ENCODE results near the gene CACNA1A. TPM values are rescaled to one million over a fixed set of nuclear protein-coding genes. Genes with fewer than 3 reads are reported as not detected.

The CACNA1A gene
- total RNA-seq, 2 donors from 2014 or later: 0.27 to 2.3 TPM

DNA sequence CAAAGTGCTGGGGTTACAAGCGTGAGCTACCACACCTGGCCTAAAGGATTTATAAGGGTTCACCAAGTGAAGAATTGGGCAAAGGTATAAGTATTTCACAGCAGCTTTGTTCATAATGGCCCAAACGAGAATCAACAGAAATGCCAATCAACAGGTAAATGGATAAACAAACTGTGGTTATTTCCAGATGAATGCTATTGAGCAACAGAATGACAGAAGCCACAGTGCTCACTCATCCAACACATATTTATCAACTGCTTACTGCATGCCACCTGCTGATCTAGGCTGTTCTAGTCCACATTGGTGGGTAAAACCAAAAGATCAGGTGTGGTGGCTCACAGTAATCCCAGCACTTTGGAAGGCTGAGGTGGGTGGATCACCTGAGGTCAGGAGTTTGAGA lies 27.7 kb downstream of the CACNA1A start:
- H3K4me1 ChIP-seq (ENCODE audit: control insufficient read depth in 1 of 2, low read depth in 2 of 2): no peaks in the 10 kb centered on the region
- ATAC-seq (ENCODE audit: insufficient number of reproducible peaks, low FRiP score, low read depth) (no peak), DNase-seq (ENCODE audit: low spot score) (no peak)
- no peaks in the 10 kb centered on the region for H3K36me3 ChIP-seq
- TF ChIP-seq, protein P1, sequence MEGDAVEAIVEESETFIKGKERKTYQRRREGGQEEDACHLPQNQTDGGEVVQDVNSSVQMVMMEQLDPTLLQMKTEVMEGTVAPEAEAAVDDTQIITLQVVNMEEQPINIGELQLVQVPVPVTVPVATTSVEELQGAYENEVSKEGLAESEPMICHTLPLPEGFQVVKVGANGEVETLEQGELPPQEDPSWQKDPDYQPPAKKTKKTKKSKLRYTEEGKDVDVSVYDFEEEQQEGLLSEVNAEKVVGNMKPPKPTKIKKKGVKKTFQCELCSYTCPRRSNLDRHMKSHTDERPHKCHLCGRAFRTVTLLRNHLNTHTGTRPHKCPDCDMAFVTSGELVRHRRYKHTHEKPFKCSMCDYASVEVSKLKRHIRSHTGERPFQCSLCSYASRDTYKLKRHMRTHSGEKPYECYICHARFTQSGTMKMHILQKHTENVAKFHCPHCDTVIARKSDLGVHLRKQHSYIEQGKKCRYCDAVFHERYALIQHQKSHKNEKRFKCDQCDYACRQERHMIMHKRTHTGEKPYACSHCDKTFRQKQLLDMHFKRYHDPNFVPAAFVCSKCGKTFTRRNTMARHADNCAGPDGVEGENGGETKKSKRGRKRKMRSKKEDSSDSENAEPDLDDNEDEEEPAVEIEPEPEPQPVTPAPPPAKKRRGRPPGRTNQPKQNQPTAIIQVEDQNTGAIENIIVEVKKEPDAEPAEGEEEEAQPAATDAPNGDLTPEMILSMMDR (IDR thresholded peaks at IDR 0.05): no peak
- no peaks in the 10 kb centered on the region for H3K27me3 ChIP-seq (replicated peaks; ENCODE audit: insufficient read depth)
- peaks cover 9% of the 10 kb centered on the region for H3K9me3 ChIP-seq
- H3K27ac ChIP-seq: no peak overlapping the region
- H3K4me3 ChIP-seq: no peak overlapping the region

DNA sequence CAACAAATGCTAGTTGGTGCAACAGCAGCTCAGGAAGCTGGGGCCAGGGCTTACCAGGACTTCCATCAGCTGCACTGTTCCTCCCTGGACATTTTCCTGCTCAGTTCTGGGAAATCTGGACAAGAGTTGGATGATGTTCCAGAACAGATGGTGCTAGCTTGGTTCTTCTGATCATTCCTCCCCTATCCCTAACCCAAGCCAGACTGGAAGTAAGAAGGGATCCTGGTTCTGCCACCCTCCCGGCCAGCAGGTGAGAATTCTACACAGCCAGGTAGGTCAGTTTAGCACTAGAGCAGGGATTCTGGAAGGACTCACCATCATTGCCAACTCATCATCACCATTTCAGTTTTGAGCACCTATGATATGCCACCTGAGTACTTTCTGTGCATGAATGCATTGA lies 30.2 kb downstream of the CACNA1A start:
- H3K9me3 ChIP-seq: peaks cover 9% of the 10 kb centered on the region
- H3K27me3 ChIP-seq (replicated peaks; ENCODE audit: insufficient read depth): no peaks in the 10 kb centered on the region
- ATAC-seq (ENCODE audit: insufficient number of reproducible peaks, low FRiP score, low read depth) (no peak), DNase-seq (ENCODE audit: low spot score) (no peak)
- no peak overlapping the region for H3K27ac ChIP-seq
- H3K4me1 ChIP-seq (ENCODE audit: control insufficient read depth in 1 of 2, low read depth in 2 of 2): no peaks in the 10 kb centered on the region
- H3K4me3 ChIP-seq: no peak overlapping the region
- no peaks in the 10 kb centered on the region for H3K36me3 ChIP-seq
- TF ChIP-seq, protein P1 (IDR thresholded peaks at IDR 0.05): no peak

DNA sequence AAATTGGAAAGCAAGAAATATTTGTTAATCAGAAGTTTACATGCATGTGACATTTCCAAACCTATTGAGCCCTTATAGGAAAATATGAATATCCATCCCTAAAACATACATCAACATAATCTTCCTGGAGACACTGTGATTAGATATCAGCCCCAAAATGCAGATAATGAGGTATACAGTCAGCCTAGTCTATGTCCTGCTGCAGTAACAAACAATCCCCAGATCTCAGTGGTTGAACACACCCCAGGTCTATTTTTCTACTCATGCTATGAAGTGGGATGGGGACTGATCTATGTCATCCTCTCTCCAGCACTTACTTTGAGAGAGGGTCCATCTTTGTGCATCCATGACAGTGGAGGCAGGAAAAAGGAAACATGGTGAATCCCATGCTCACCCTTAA lies 31.2 kb downstream of the CACNA1A start:
- Histone ChIP-seq H3K9me3 (peaks cover 9% of the 10 kb centered on the region), H3K27me3 (replicated peaks; ENCODE audit: insufficient read depth) (no peaks in the 10 kb centered on the region), H3K4me3 (no peak overlapping the region), H3K36me3 (no peaks in the 10 kb centered on the region), H3K4me1 (ENCODE audit: control insufficient read depth in 1 of 2, low read depth in 2 of 2) (no peaks in the 10 kb centered on the region), H3K27ac (no peak overlapping the region)
- ATAC-seq (ENCODE audit: insufficient number of reproducible peaks, low FRiP score, low read depth) (no peak), DNase-seq (ENCODE audit: low spot score) (no peak)
- TF ChIP-seq, protein P1 (IDR thresholded peaks at IDR 0.05): no peak

DNA sequence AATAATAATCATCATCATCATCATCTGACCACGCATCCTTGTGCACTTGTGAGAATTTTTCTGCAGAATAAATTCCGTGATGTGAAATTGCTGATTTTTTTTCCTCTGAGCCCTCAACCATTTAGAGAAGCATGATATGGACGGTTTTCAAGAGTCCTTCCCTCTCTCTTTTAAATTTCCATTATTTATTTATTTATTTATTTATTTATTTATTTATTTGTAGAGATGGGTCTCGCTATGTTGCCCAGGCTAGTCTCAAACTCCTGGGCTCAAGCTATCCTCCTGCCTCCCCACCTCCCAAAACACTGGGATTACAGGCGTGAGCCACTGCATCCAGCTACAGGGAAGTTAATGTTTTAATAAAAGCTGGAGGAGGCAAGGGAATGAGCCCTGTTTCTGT lies 39.6 kb downstream of the CACNA1A start:
- Histone ChIP-seq H3K36me3 (no peaks in the 10 kb centered on the region), H3K4me3 (no peak overlapping the region), H3K27ac (no peak overlapping the region), H3K4me1 (ENCODE audit: control insufficient read depth in 1 of 2, low read depth in 2 of 2) (no peaks in the 10 kb centered on the region), H3K9me3 (no peaks in the 10 kb centered on the region), H3K27me3 (replicated peaks; ENCODE audit: insufficient read depth) (no peaks in the 10 kb centered on the region)
- DNase-seq (ENCODE audit: low spot score) (no peak), ATAC-seq (ENCODE audit: insufficient number of reproducible peaks, low FRiP score, low read depth) (no peak)
- TF ChIP-seq, protein P1 (IDR thresholded peaks at IDR 0.05): no peak

DNA sequence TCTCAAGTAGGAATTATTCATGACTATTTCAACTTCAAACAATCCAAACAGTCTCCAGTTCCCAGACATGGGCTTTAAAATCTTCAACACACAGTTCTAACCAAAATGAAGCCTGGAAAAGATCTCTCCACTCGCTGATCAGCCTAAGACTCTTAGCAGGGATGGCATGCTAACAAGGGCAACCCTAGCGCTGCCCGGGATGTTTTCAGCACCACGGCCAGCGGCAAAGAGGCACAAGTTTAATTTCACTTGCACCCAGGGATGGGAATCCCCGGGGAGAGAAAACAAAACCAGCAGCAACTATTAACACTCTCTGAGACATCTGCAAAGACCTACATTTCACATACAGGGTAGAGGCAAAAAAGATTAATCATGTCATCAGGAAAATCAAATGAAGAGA lies 43.0 kb downstream of the CACNA1A start:
- no peaks in the 10 kb centered on the region for H3K36me3 ChIP-seq
- no peak overlapping the region for H3K4me3 ChIP-seq
- no peaks in the 10 kb centered on the region for H3K27me3 ChIP-seq (replicated peaks; ENCODE audit: insufficient read depth)
- no peaks in the 10 kb centered on the region for H3K9me3 ChIP-seq
- DNase-seq (ENCODE audit: low spot score) (no peak), ATAC-seq (ENCODE audit: insufficient number of reproducible peaks, low FRiP score, low read depth) (no peak)
- no peak overlapping the region for H3K27ac ChIP-seq
- TF ChIP-seq, protein P1 (IDR thresholded peaks at IDR 0.05): no peak
- no peaks in the 10 kb centered on the region for H3K4me1 ChIP-seq (ENCODE audit: control insufficient read depth in 1 of 2, low read depth in 2 of 2)

Data from thoracic aorta (tissue), 2 donors.